Measurements from ENCODE around the gene POLRMT.

The POLRMT gene

DNA sequence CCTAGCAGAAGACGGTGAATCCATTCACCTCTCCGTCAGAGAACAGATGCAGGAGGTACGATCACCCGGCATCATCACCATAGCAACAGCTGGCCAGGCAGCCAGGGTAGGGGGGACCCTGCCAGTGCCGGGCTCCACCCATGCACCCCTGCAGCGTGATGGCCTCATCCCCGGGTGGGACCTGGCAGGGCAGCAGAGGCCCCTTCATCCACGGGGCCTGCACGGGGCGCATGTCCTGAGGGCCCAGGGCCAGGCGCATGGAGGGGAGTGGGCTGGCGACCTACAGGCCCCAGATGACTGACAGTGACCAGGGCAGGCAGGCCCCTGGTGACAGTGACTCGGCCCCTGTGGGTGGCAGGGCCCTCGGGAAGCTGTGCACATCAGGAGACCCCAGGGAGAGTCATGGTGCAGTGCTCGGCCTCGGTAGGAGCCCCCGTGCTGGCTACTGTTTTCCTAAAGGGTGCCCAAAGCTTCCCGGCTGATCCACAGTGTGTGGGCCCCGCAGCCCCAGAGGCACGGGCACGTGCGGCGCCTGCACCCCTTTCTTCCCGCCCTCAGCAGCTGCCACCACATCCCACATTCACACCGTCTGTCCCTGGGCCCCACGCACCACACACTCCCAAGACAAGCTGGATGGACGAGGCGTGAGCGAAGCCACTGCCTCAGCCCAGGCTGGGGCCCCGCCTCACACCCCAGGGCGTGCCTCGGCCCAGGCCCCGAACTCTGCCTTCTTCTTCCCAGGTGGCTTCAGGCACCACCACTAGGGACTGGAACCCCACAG is 24.9 kb upstream of the POLRMT start:
- H3K4me3 ChIP-seq (ENCODE audit: low read depth, low read length), result no peak overlapping the region
- no peak for DNase-seq (ENCODE audit: low read depth, low spot score)
- TF ChIP-seq, protein P1, sequence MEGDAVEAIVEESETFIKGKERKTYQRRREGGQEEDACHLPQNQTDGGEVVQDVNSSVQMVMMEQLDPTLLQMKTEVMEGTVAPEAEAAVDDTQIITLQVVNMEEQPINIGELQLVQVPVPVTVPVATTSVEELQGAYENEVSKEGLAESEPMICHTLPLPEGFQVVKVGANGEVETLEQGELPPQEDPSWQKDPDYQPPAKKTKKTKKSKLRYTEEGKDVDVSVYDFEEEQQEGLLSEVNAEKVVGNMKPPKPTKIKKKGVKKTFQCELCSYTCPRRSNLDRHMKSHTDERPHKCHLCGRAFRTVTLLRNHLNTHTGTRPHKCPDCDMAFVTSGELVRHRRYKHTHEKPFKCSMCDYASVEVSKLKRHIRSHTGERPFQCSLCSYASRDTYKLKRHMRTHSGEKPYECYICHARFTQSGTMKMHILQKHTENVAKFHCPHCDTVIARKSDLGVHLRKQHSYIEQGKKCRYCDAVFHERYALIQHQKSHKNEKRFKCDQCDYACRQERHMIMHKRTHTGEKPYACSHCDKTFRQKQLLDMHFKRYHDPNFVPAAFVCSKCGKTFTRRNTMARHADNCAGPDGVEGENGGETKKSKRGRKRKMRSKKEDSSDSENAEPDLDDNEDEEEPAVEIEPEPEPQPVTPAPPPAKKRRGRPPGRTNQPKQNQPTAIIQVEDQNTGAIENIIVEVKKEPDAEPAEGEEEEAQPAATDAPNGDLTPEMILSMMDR (IDR thresholded peaks at IDR 0.05; ENCODE audit: insufficient read depth, low read length, missing control alignments), result no peak
- POLR2A ChIA-PET, result interaction anchor here (0.6 kb wide), 1 partner anchor 10 kb away, joined by 4 read pairs; no protein-coding TSS in a partner anchor
- CTCF ChIA-PET, result no interaction called here

DNA sequence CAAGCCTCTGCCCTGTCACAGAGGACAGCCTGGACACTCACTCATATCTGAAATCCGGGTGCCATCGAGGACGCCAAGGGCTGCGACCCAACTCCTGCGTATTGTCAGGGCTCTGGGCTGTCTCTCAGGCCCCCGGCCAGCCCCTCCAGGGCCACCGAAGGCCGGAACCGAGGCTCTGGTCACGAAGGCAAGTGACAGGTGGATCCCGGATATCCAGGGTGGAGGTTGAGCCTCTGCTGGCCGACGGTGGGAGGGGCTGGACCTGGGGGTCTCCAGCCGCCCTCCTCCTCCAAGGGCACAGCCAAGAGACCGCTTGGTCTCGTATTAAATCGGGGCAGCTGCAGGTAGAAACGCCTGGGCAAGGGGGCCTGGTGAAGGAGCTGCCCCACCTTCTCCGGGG is 24.3 kb upstream of the POLRMT start:
- TF ChIP-seq, protein P1 (IDR thresholded peaks at IDR 0.05; ENCODE audit: insufficient read depth, low read length, missing control alignments), result no peak
- H3K4me3 ChIP-seq (ENCODE audit: low read depth, low read length), result no peak overlapping the region
- CTCF ChIA-PET, result no interaction called here
- POLR2A ChIA-PET, result no interaction called here
- DNase-seq (ENCODE audit: low read depth, low spot score), result no peak

DNA sequence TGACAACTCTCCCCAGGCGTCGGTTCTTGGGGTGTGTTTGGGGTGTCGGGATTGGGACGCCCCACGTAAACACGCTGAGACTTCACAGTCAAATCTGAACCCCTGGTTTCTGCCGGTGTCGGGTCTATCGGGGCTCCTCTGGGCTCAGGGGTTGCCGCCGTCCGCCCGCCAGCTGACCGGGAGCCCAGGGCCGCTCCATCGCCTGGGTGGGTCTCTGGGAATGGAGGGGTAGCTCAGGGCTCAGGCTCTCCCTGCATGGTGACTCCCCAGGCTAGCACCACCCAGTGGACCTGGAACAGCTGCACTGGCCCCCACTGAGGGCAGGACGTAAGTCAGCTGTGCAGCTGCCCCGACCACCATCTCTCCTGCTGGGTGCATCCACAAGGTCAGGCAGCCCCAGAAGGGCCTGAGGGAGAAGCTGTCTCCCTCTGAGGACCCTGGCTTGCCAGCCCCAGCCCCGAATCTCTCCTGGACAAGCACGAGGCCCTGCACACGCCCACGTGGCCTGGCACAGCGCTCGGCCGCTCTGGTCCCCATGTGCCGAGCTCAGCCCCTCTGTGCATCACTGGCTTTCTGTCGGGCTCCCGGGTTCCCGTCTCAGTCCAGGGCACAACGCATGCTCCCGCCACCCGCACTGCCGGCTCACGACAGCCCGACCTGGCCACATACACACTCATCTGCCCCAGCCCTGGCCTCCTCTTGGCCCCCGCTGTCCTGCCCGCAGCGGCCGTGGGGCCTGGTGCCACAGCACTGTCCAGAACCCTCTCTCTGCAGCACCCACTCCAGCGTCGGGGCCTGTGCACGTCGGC is 23.6 kb upstream of the POLRMT start:
- ChIA-PET POLR2A (interaction anchor here (0.6 kb wide), 1 partner anchor 31 kb away, joined by 3 read pairs; no protein-coding TSS in a partner anchor), CTCF (interaction anchor here (1.5 kb wide), 1 partner anchor 72 kb away, joined by 4 read pairs; no protein-coding TSS in a partner anchor)
- H3K4me3 ChIP-seq (ENCODE audit: low read depth, low read length), result no peak overlapping the region
- no peak for DNase-seq (ENCODE audit: low read depth, low spot score)
- TF ChIP-seq, protein P1 (IDR thresholded peaks at IDR 0.05; ENCODE audit: insufficient read depth, low read length, missing control alignments), result no peak

DNA sequence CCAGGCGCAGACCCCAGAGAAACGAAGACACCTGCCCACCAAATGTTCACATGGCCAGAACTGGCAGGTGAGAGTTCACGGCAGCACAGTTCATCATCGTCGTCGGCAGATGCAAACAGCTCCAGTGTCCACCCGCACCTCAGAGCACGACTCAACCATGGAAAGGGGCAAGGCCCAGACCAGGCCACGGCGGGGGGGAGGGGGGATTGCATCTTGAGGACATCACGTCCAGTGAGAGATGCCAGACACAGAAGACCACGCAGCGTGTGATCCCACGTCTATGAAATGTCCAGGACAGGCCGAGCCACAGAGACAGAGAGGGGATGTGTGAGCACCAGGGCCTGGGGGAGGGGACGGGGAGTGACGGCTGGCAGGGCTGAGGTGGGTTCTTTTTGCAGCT is 22.4 kb upstream of the POLRMT start:
- POLR2A ChIA-PET, result no interaction called here

DNA sequence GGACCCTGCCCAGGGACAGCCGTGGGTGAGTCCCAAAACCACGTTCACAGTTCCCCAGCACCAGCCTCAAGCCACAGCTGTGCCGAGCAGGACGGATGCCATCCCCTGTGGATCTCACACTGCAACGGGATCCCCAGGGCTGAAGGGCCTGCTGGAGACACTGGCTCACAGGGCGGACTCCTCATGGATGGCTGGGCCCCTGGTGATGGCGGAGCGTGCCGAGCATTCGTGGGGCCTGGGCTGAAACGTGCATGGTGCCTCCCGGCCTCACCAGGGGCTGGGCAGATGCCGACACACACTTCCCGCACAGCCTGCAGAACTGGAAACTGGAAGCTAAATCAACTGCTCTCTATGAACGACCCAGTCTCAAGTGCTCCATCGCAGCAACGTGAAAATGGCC is 20.1 kb upstream of the POLRMT start:
- DNase-seq (ENCODE audit: low read depth, low spot score), result no peak
- POLR2A ChIA-PET, result no interaction called here
- CTCF ChIA-PET, result no interaction called here
- no peak overlapping the region for H3K4me3 ChIP-seq (ENCODE audit: low read depth, low read length)
- TF ChIP-seq, protein P1 (IDR thresholded peaks at IDR 0.05; ENCODE audit: insufficient read depth, low read length, missing control alignments), result no peak

More for the DNA sequence above, 22.4 kb upstream of the POLRMT start:
- TF ChIP-seq, protein P1 (IDR thresholded peaks at IDR 0.05; ENCODE audit: insufficient read depth, low read length, missing control alignments), result no peak
- CTCF ChIA-PET, result interaction anchor here (1.5 kb wide), 1 partner anchor 71 kb away, joined by 4 read pairs; no protein-coding TSS in a partner anchor
- no peak overlapping the region for H3K4me3 ChIP-seq (ENCODE audit: low read depth, low read length)
- no peak for DNase-seq (ENCODE audit: low read depth, low spot score)
